ENCODE measurements around the gene NR1D1.

NR1D1 gene

GRCh38 chr17:40074871-40075200 is 25.6 kb downstream of the NR1D1 start:
- no peak for DNase-seq (ENCODE audit: low read depth in 1 of 2, low spot score in 1 of 2)
- no peak for TF ChIP-seq JUND (IDR thresholded peaks at IDR 0.05; ENCODE audit: low read depth)
- in situ Hi-C loops (cut with HindIII; ENCODE audit: low pct_unique_long_range_greater_than_20kb, low sequenced_read_pairs) = no loop called here

GRCh38 chr17:40074175-40074512 is 26.2 kb downstream of the NR1D1 start:
- DNase-seq (ENCODE audit: low read depth in 1 of 2, low spot score in 1 of 2) = no peak
- no peak for TF ChIP-seq JUND (IDR thresholded peaks at IDR 0.05; ENCODE audit: low read depth)
- in situ Hi-C loops (cut with HindIII; ENCODE audit: low pct_unique_long_range_greater_than_20kb, low sequenced_read_pairs) = no loop called here

- in situ Hi-C loops (cut with HindIII; ENCODE audit: low pct_unique_long_range_greater_than_20kb, low sequenced_read_pairs) = no loop called here
- DNase-seq (ENCODE audit: low read depth in 1 of 2, low spot score in 1 of 2) = no peak
- TF ChIP-seq JUND (IDR thresholded peaks at IDR 0.05; ENCODE audit: low read depth) = no peak
Observed at GRCh38 chr17:40073454-40074174, 26.8 kb downstream of the NR1D1 start.

- no peak for DNase-seq (ENCODE audit: low read depth in 1 of 2, low spot score in 1 of 2)
- in situ Hi-C loops (cut with HindIII; ENCODE audit: low pct_unique_long_range_greater_than_20kb, low sequenced_read_pairs) = no loop called here
- no peak for TF ChIP-seq JUND (IDR thresholded peaks at IDR 0.05; ENCODE audit: low read depth)
Observed at GRCh38 chr17:40072735-40073346, 27.5 kb downstream of the NR1D1 start.

- no peak for TF ChIP-seq JUND (IDR thresholded peaks at IDR 0.05; ENCODE audit: low read depth)
- peak in 1 of 2 experiments; percentile 84 for DNase-seq (ENCODE audit: low read depth in 1 of 2, low spot score in 1 of 2)
- in situ Hi-C loops (cut with HindIII; ENCODE audit: low pct_unique_long_range_greater_than_20kb, low sequenced_read_pairs) = no loop called here
Observed at GRCh38 chr17:40072040-40072734, 28.2 kb downstream of the NR1D1 start.

GRCh38 chr17:40071313-40072039 is 28.9 kb downstream of the NR1D1 start:
- in situ Hi-C loops (cut with HindIII; ENCODE audit: low pct_unique_long_range_greater_than_20kb, low sequenced_read_pairs) = no loop called here
- peak in 1 of 2 experiments; percentile 77 for DNase-seq (ENCODE audit: low read depth in 1 of 2, low spot score in 1 of 2)
- TF ChIP-seq JUND (IDR thresholded peaks at IDR 0.05; ENCODE audit: low read depth) = no peak

- TF ChIP-seq JUND (IDR thresholded peaks at IDR 0.05; ENCODE audit: low read depth) = no peak
- in situ Hi-C loops (cut with HindIII; ENCODE audit: low pct_unique_long_range_greater_than_20kb, low sequenced_read_pairs) = no loop called here
- DNase-seq (ENCODE audit: low read depth in 1 of 2, low spot score in 1 of 2) = no peak
Observed at GRCh38 chr17:40070709-40071312, 29.6 kb downstream of the NR1D1 start.

- in situ Hi-C loops (cut with HindIII; ENCODE audit: low pct_unique_long_range_greater_than_20kb, low sequenced_read_pairs) = no loop called here
- DNase-seq (ENCODE audit: low read depth in 1 of 2, low spot score in 1 of 2) = peak in 1 of 2 experiments; percentile 54
- no peak for TF ChIP-seq JUND (IDR thresholded peaks at IDR 0.05; ENCODE audit: low read depth)
Observed at GRCh38 chr17:40069751-40070708, 30.4 kb downstream of the NR1D1 start.

GRCh38 chr17:40068917-40069750 is 31.3 kb downstream of the NR1D1 start:
- DNase-seq (ENCODE audit: low read depth in 1 of 2, low spot score in 1 of 2) = peak in 1 of 2 experiments; percentile 87

GRCh38 chr17:40068584-40068916 is 31.8 kb downstream of the NR1D1 start:
- in situ Hi-C loops (cut with HindIII; ENCODE audit: low pct_unique_long_range_greater_than_20kb, low sequenced_read_pairs) = no loop called here
- no peak for DNase-seq (ENCODE audit: low read depth in 1 of 2, low spot score in 1 of 2)

More at GRCh38 chr17:40068917-40069750, 31.3 kb downstream of the NR1D1 start:
- in situ Hi-C loops (cut with HindIII; ENCODE audit: low pct_unique_long_range_greater_than_20kb, low sequenced_read_pairs) = no loop called here
- TF ChIP-seq JUND (IDR thresholded peaks at IDR 0.05; ENCODE audit: low read depth) = no peak

GRCh38 chr17:40068129-40068581 is 32.2 kb downstream of the NR1D1 start:
- TF ChIP-seq JUND (IDR thresholded peaks at IDR 0.05; ENCODE audit: low read depth) = no peak
- in situ Hi-C loops (cut with HindIII; ENCODE audit: low pct_unique_long_range_greater_than_20kb, low sequenced_read_pairs) = no loop called here
- no peak for DNase-seq (ENCODE audit: low read depth in 1 of 2, low spot score in 1 of 2)

More at GRCh38 chr17:40068584-40068916, 31.8 kb downstream of the NR1D1 start:
- TF ChIP-seq JUND (IDR thresholded peaks at IDR 0.05; ENCODE audit: low read depth) = no peak
